Spleen (tissue), 11 donors: ENCODE measurements around the gene ARHGAP25. TPM values are rescaled to one million over a fixed set of nuclear protein-coding genes. Genes with fewer than 3 reads are reported as not detected.

Experiments used
- DNase-seq: peaks from one replicate; pipeline ENCODE4 v3.0.0-alpha.2; 2020
- H3K27ac ChIP-seq, 8 donors: fragments of 200-600 bp; sonication (generic) in 7 of 8; 1 replicate in 4 of 8; 2 replicates in 4 of 8; pipeline versions ENCODE4 v1.5.0 to v1.8.0; 2016 to 2021; ENCODE audit warnings: inconsistent platforms in 4 of 8, mild to moderate bottlenecking in 4 of 8, moderate library complexity in 1 of 8
- H3K27me3 ChIP-seq, 7 donors: fragments of 200-600 bp; sonication (generic) in 6 of 7; replicated peaks in 1 of 7; 1 replicate in 4 of 7; 2 replicates in 3 of 7; pipeline versions ENCODE4 v1.5.0 to v1.8.0; 2016 to 2021; ENCODE audit warnings: inconsistent platforms in 3 of 7, mild to moderate bottlenecking in 1 of 7
- H3K36me3 ChIP-seq, 6 donors: fragments of 200-600 bp; sonication (generic) in 5 of 6; 1 replicate in 4 of 6; 2 replicates in 2 of 6; pipeline versions ENCODE4 v1.5.0 to v1.8.0; 2016 to 2021; ENCODE audit warnings: inconsistent platforms in 2 of 6
- H3K4me1 ChIP-seq, 6 donors: fragments of 200-600 bp; sonication (generic) in 5 of 6; 1 replicate in 3 of 6; 2 replicates in 3 of 6; pipeline versions ENCODE4 v1.5.0 to v1.8.0; 2016 to 2021; ENCODE audit warnings: inconsistent platforms in 3 of 6
- H3K4me3 ChIP-seq, 8 donors: fragments of 200-600 bp; sonication (generic) in 7 of 8; 1 replicate in 4 of 8; 2 replicates in 4 of 8; pipeline versions ENCODE4 v1.5.0 to v1.8.0; 2016 to 2021; ENCODE audit warnings: inconsistent platforms in 4 of 8, mild to moderate bottlenecking in 4 of 8, moderate library complexity in 2 of 8
- H3K9me3 ChIP-seq, 8 donors: fragments of 200-600 bp; sonication (generic) in 7 of 8; 1 replicate in 4 of 8; 2 replicates in 4 of 8; pipeline versions ENCODE4 v1.5.0 to v1.8.0; 2016 to 2021; ENCODE audit warnings: inconsistent platforms in 4 of 8
- CTCF ChIP-seq, 11 experiments: fragments of 200-600 bp in 7 of 11; fragments of 450-650 bp in 4 of 11; sonication (generic) in 4 of 11; IDR thresholded peaks in 8 of 11; conservative IDR thresholded peaks in 3 of 11; 1 replicate in 7 of 11; 2 replicates in 4 of 11; pipeline versions ENCODE4 v1.4.0 to v1.8.0; 2016 to 2021; ENCODE audit warnings: antibody characterized with exemption in 11 of 11, inconsistent platforms in 4 of 11, mild to moderate bottlenecking in 1 of 11
- POLR2A ChIP-seq, 3 donors: fragments of 450-650 bp; IDR thresholded peaks; one replicate each; pipeline ENCODE4 v1.5.1; 2017; ENCODE audit warnings: antibody characterized with exemption in 3 of 3, mild to moderate bottlenecking in 1 of 3
- POLR2AphosphoS5 ChIP-seq, 3 donors: sonication (generic); formaldehyde crosslinking; IDR thresholded peaks; one replicate each; pipeline ENCODE4 v1.5.1; 2017; ENCODE audit warnings: antibody characterized with exemption in 3 of 3
- WGBS, 5 donors: extraction: QIAGEN DNeasy Blood & Tissue Kit in 3 of 5; methylation state at CpG; one replicate each; pipeline versions ENCODE4 v1.1.5 to v1.1.7; 2013 to 2018; 5-methylcytosine and 5-hydroxymethylcytosine counted together
- intact Hi-C: fragments of 100-400 bp; cut with DNase I; formaldehyde crosslinking; loops from one replicate; pipeline ENCODE4 v1.15.0; 2023; ENCODE audit warnings: low total_unique reads
- polyA plus RNA-seq, 3 donors: library from polyadenylated mRNA; stranded (reverse); fragments of 200-250 nt; gene quantifications; one replicate each; pipeline ENCODE4 v1.2.1, GENCODE V29; 2013
- total RNA-seq, 7 donors: library from RNA; depleted of rRNA in 3 of 7; stranded (reverse); fragments of >200 nt in 3 of 7; fragmentation: NEBNext Ultra II Directional in 4 of 7; extraction: Animal tissue kit (Norgen Biotek cat#: 25700) in 4 of 7; gene quantifications; one replicate each; pipeline versions ENCODE4 v1.1.0 to v1.2.1, GENCODE V29; 2016 to 2021
- donor health status: healthy with polysubstance abuse.
- donor health status: DM: no; HTN: no; CAD: no; lungs with moderate emphysema.
- donor health status: DM: no; HTN: no; CAD: no.
- donor health status: Bipolar disorder and iron deficiency.
- donor health status: healthy.
- donor health status: DM: no; HTN: no; CAD: no.
- donor health status: DM: yes; HTN: yes; CAD: no.

The ARHGAP25 gene
- total and polyA plus RNA-seq, 10 donors = 72.0 to 173 (median 130) TPM

DNA sequence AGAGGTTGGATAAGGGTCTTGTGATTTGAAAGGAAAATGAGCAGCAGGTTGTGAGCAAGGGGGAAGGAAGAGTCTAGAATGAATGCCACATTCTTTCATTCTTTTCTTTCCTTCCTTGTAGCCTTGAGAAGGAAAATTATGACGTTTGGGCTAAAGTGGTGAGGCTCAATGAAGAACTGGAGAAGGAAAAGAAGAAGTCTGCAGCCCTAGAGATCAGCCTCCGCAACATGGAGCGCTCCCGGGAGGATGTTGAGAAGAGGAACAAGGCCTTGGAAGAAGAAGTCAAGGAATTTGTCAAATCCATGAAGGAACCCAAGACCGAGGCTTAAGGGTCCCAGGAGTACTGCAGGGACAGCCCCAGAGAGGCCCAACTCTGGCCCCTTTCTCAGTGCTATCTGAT lies 91.3 kb downstream of the ARHGAP25 start:
- intact Hi-C loops = loop anchor here (10.0 kb wide), 1 partner anchor 51 kb away; no protein-coding TSS in a partner anchor
- WGBS, 5 donors = 70 to 81% (median 77%) methylated on average over 5 of the region's 5 CpGs

GRCh38 chr2:68827666-68828065 lies 93.1 kb downstream of the ARHGAP25 start:
- peaks cover 6 to 57% (median 45%) of the 10 kb centered on the region in 6 donors for H3K36me3 ChIP-seq
- no peaks in the 10 kb centered on the region for H3K9me3 ChIP-seq
- no peaks in the 10 kb centered on the region for H3K27me3 ChIP-seq
- no peak for DNase-seq
- WGBS, 5 donors = 66 to 96% (median 90%) methylated on average over 4 of the region's 4 CpGs
- H3K27ac ChIP-seq = peak overlapping the region; percentile 49 to 92 (median 88)
- no peak overlapping the region for H3K4me3 ChIP-seq
- intact Hi-C loops = loop anchor here (10.0 kb wide), 1 partner anchor 53 kb away; no protein-coding TSS in a partner anchor
- H3K4me1 ChIP-seq = peaks cover 41 to 87% (median 59%) of the 10 kb centered on the region in 6 donors
- no peak for TF ChIP-seq POLR2A (IDR thresholded peaks at IDR 0.05)
- no peak for TF ChIP-seq CTCF (IDR thresholded peaks at IDR 0.05 in 8 of 11, conservative IDR thresholded peaks at IDR 0.05 in 3 of 11)
- no peak for TF ChIP-seq POLR2AphosphoS5 (IDR thresholded peaks at IDR 0.05)

More for the DNA sequence above, 91.3 kb downstream of the ARHGAP25 start:
- Histone ChIP-seq H3K4me3 (no peak overlapping the region), H3K27me3 (no peaks in the 10 kb centered on the region), H3K4me1 (peaks cover 24 to 81% (median 42%) of the 10 kb centered on the region in 6 donors), H3K36me3 (peaks cover 6 to 75% (median 62%) of the 10 kb centered on the region in 6 donors), H3K27ac (peak overlapping the region in 4 of 8 donors; percentile 11 to 92 (median 88)), H3K9me3 (no peaks in the 10 kb centered on the region)
- no peak for DNase-seq
- TF ChIP-seq POLR2A (IDR thresholded peaks at IDR 0.05) (no peak), POLR2AphosphoS5 (IDR thresholded peaks at IDR 0.05) (no peak), CTCF (IDR thresholded peaks at IDR 0.05 in 8 of 11, conservative IDR thresholded peaks at IDR 0.05 in 3 of 11) (no peak)

- H3K4me1 ChIP-seq = peaks cover 46 to 91% (median 68%) of the 10 kb centered on the region in 6 donors
- peak; percentile 96 for DNase-seq
- 1 to 11% (median 2%) methylated on average over 6 to 10 of the region's 10 CpGs for WGBS, 5 donors
- TF ChIP-seq CTCF (IDR thresholded peaks at IDR 0.05 in 8 of 11, conservative IDR thresholded peaks at IDR 0.05 in 3 of 11) = peak in 5 of 11 experiments; percentile 10 to 54 (median 36)
- TF ChIP-seq POLR2A (IDR thresholded peaks at IDR 0.05) = no peak
- peak; percentile 82 to 97 (median 89) for TF ChIP-seq POLR2AphosphoS5 (IDR thresholded peaks at IDR 0.05)
- peak overlapping the region; percentile 49 to 92 (median 88) for H3K27ac ChIP-seq
- no peaks in the 10 kb centered on the region for H3K9me3 ChIP-seq
- no peaks in the 10 kb centered on the region for H3K27me3 ChIP-seq
- H3K4me3 ChIP-seq = peak overlapping the region in 1 of 8 donors; percentile 47
- intact Hi-C loops = loop anchor here (10.0 kb wide), 1 partner anchor 54 kb away; no protein-coding TSS in a partner anchor
- peaks cover 4 to 43% (median 31%) of the 10 kb centered on the region in 6 donors for H3K36me3 ChIP-seq
Observed at GRCh38 chr2:68828887-68829708, 94.5 kb downstream of the ARHGAP25 start.

DNA sequence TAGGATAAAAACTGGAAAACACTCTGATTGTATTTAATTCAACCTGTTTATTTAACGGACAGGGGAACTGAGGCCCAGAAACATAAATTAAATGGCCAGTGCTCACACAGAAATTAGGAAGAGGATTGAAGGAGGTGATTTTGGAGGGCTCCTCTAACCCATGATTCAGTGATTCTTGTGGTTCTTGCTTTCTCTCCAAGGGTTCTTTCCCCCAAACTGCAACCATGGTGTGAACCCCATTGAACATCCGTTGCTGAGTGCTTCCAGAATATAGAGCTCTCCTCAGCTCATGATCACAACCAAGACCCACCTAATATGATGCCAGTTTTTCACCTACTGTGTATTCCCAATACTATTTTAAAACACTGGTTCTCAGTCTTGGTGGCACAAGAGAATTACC lies 95.1 kb downstream of the ARHGAP25 start:
- peaks cover 4 to 36% (median 24%) of the 10 kb centered on the region in 6 donors for H3K36me3 ChIP-seq
- peak overlapping the region in 1 of 8 donors; percentile 47 for H3K4me3 ChIP-seq
- peaks cover 46 to 96% (median 75%) of the 10 kb centered on the region in 6 donors for H3K4me1 ChIP-seq
- intact Hi-C loops = loop anchor here (10.0 kb wide), 1 partner anchor 55 kb away; no protein-coding TSS in a partner anchor
- H3K27ac ChIP-seq = peak overlapping the region; percentile 49 to 92 (median 88)
- 25 to 54% (median 33%) methylated on average over 2 of the region's 2 CpGs for WGBS, 5 donors
- H3K9me3 ChIP-seq = no peaks in the 10 kb centered on the region
- H3K27me3 ChIP-seq = no peaks in the 10 kb centered on the region
- no peak for DNase-seq
- TF ChIP-seq POLR2A (IDR thresholded peaks at IDR 0.05) (no peak), POLR2AphosphoS5 (IDR thresholded peaks at IDR 0.05) (no peak), CTCF (IDR thresholded peaks at IDR 0.05 in 8 of 11, conservative IDR thresholded peaks at IDR 0.05 in 3 of 11) (no peak)
